SK-N-SH treated with all-trans-retinoic acid at 6 μM for 48 hours (cell line): ENCODE results near the gene KDM6B.

Experiments used
- ARNTL ChIP-seq: fragments of 450-650 bp; formaldehyde crosslinking; IDR thresholded peaks from 2 replicates; pipeline ENCODE4 v1.5.0; 2020; ENCODE audit warnings: low read depth, mild to moderate bottlenecking, moderate library complexity, borderline replicate concordance
- CREB5 ChIP-seq: fragments of 250-450 bp; sonication (Bioruptor Pico); IDR thresholded peaks from 2 replicates; pipeline ENCODE4 v1.5.1; 2020; ENCODE audit warnings: low read depth, mild to moderate bottlenecking, moderate library complexity
- CSRNP3 ChIP-seq: fragments of 250-450 bp; sonication (Bioruptor Pico); IDR thresholded peaks from 2 replicates; pipeline ENCODE4 v1.5.1; 2021; ENCODE audit warnings: mild to moderate bottlenecking, moderate library complexity
- GLIS3 ChIP-seq: fragments of 250-450 bp; sonication (Bioruptor Pico); IDR thresholded peaks from 2 replicates; pipeline ENCODE4 v1.5.0; 2020; ENCODE audit warnings: mild to moderate bottlenecking, moderate library complexity
- ISL1 ChIP-seq: fragments of 250-450 bp; sonication (Bioruptor Pico); IDR thresholded peaks from 2 replicates; pipeline ENCODE4 v2.1.2; 2022; ENCODE audit warnings: mild to moderate bottlenecking, moderate library complexity
- PPARA ChIP-seq: fragments of 250-450 bp; sonication (Bioruptor Pico); IDR thresholded peaks from 2 replicates; pipeline ENCODE4 v1.5.0; 2020; ENCODE audit warnings: mild to moderate bottlenecking, borderline replicate concordance
- RARB ChIP-seq: fragments of 250-450 bp; sonication (Bioruptor Pico); IDR thresholded peaks from 2 replicates; pipeline ENCODE4 v1.8.0; 2021; ENCODE audit warnings: mild to moderate bottlenecking, moderate library complexity
- TCF4 ChIP-seq: fragments of 250-450 bp; sonication (Bioruptor Pico); IDR thresholded peaks from 2 replicates; pipeline ENCODE4 v1.8.0; 2021; ENCODE audit warnings: mild to moderate bottlenecking, moderate library complexity, borderline replicate concordance
- TSHZ2 ChIP-seq: fragments of 250-450 bp; sonication (Bioruptor Pico); IDR thresholded peaks from 2 replicates; pipeline ENCODE4 v1.5.0; 2020; ENCODE audit warnings: mild to moderate bottlenecking, moderate library complexity
- ZFP3 ChIP-seq: fragments of 250-450 bp; sonication (Bioruptor Pico); IDR thresholded peaks from 2 replicates; pipeline ENCODE4 v1.5.0; 2020; ENCODE audit warnings: mild to moderate bottlenecking, moderate library complexity
- ZFP30 ChIP-seq: fragments of 450-650 bp; formaldehyde crosslinking; IDR thresholded peaks from 2 replicates; pipeline ENCODE4 v1.5.0; 2022; ENCODE audit warnings: mild to moderate bottlenecking, moderate library complexity
- ZNF70 ChIP-seq: fragments of 450-650 bp; formaldehyde crosslinking; IDR thresholded peaks from 2 replicates; pipeline ENCODE4 v1.5.0; 2020; ENCODE audit warnings: mild to moderate bottlenecking, moderate library complexity
- ZNF8 ChIP-seq: fragments of 450-650 bp; formaldehyde crosslinking; IDR thresholded peaks from 2 replicates; pipeline ENCODE4 v1.5.0; 2020; ENCODE audit warnings: mild to moderate bottlenecking, moderate library complexity

- no peak for TF ChIP-seq CSRNP3 (CRISPR knock-in tag)
- no peak for TF ChIP-seq GLIS3
- no peak for TF ChIP-seq CREB5 (CRISPR knock-in tag)
- TF ChIP-seq RARB (CRISPR knock-in tag) = no peak
- TF ChIP-seq ZFP3 (CRISPR knock-in tag) = no peak
- no peak for TF ChIP-seq PPARA (CRISPR knock-in tag)
- no peak for TF ChIP-seq TCF4
- TF ChIP-seq ISL1 (CRISPR knock-in tag) = no peak
- TF ChIP-seq ARNTL (CRISPR knock-in tag) = no peak
- TF ChIP-seq ZFP30 (CRISPR knock-in tag) = no peak
- no peak for TF ChIP-seq TSHZ2 (CRISPR knock-in tag)
- TF ChIP-seq ZNF70 (CRISPR knock-in tag) = no peak
- TF ChIP-seq ZNF8 (CRISPR knock-in tag) = no peak
These were observed 13.8 kb upstream of the KDM6B start for GRCh38 chr17:7820231-7820630.
